Calu3 (cell line): ENCODE measurements around the gene BCAS1. TPM values are rescaled to one million over a fixed set of nuclear protein-coding genes. Genes with fewer than 3 reads are reported as not detected.

ENCODE experiments used
- BruUV-seq: library from RNA; stranded (reverse); fragments of 400-500 nt; replicated peaks from 2 replicates; lab custom pipeline; 2021; lab: Mats Ljungman, UMichigan
- CTCF ChIA-PET: fragments of 300-600 bp; sonication (Branson Sonifier 250); formaldehyde crosslinking; loops from one replicate; lab custom pipeline; 2022; ENCODE audit warnings: antibody characterized with exemption; lab: Charles Lee
- DNase-seq: peaks from one replicate; pipeline ENCODE4 v3.0.0; 2022
- H3K27ac Mint-ChIP-seq: one replicate; pipeline ENCODE4 v1.8.0; 2022; ENCODE audit warnings: mixed read lengths; ENCODE audit not compliant: unreplicated experiment
- H3K27me3 Mint-ChIP-seq: one replicate; pipeline ENCODE4 v1.8.0; 2022; ENCODE audit warnings: mixed read lengths; ENCODE audit not compliant: unreplicated experiment
- H3K36me3 Mint-ChIP-seq: one replicate; pipeline ENCODE4 v1.8.0; 2022; ENCODE audit warnings: mild to moderate bottlenecking, moderate library complexity, mixed read lengths; ENCODE audit not compliant: insufficient read depth, unreplicated experiment
- H3K4me1 Mint-ChIP-seq: one replicate; pipeline ENCODE4 v1.8.0; 2022; ENCODE audit warnings: mild to moderate bottlenecking, low read depth, mixed read lengths; ENCODE audit not compliant: unreplicated experiment
- H3K4me3 Mint-ChIP-seq: one replicate; pipeline ENCODE4 v1.8.0; 2022; ENCODE audit warnings: mild to moderate bottlenecking, low read depth, moderate library complexity, mixed read lengths; ENCODE audit not compliant: unreplicated experiment
- H3K9me3 Mint-ChIP-seq: one replicate; pipeline ENCODE4 v1.8.0; 2022; ENCODE audit warnings: low read depth, mixed read lengths; ENCODE audit not compliant: unreplicated experiment
- intact Hi-C: fragments of 100-400 bp; cut with micrococcal nuclease; formaldehyde crosslinking; loops from one replicate; pipeline ENCODE4 v1.10.0; 2022; ENCODE audit not compliant: unreplicated experiment
- total RNA-seq: library from RNA; stranded (reverse); gene quantifications from 2 replicates; pipeline ENCODE4 v1.2.3, GENCODE V29; 2022
- TF ChIP-seq, protein P1 (sequence below): fragments of 200-600 bp; IDR thresholded peaks from one replicate; pipeline ENCODE4 v1.8.0; 2022; ENCODE audit warnings: antibody characterized with exemption; ENCODE audit not compliant: unreplicated experiment

The BCAS1 gene
- total RNA-seq, 1 experiment from 2014 or later: 11.1 TPM

DNA sequence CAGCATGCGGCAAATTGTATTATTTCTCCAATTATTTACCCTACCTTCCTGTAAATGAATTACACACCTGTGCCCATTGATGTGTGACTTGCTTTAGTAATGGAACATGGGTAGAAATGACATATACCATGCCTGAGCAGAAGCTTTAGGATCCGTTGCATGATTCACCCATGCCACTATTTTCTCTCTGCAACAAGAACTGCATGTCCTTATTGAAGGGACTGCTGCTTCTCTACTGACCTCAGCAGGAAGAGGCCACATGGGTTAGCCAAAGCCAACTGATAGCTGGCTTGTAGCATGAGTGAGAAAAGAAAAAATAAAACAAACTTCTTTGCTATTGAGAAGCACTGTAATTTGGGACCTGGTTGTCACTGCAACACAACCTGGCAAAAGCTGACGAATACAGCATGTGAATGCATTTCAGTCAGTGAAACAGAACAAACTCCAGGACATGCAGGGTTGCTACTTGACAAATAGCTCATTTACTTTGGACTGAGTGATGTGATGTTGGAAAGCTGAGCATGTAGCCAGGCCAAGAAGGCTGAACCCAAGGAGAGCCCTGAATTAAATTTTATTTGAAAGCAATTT, 99.2 kb downstream of the BCAS1 start:
- CTCF ChIA-PET: interaction anchor here (0.6 kb wide), 1 partner anchor 674 kb away, joined by 3 read pairs; no protein-coding TSS in a partner anchor
- intact Hi-C loops: no loop called here
- H3K9me3 Mint-ChIP-seq: peaks cover 3% of the 10 kb centered on the region
- BruUV-seq: no TSS peak
- TF ChIP-seq, protein P1, sequence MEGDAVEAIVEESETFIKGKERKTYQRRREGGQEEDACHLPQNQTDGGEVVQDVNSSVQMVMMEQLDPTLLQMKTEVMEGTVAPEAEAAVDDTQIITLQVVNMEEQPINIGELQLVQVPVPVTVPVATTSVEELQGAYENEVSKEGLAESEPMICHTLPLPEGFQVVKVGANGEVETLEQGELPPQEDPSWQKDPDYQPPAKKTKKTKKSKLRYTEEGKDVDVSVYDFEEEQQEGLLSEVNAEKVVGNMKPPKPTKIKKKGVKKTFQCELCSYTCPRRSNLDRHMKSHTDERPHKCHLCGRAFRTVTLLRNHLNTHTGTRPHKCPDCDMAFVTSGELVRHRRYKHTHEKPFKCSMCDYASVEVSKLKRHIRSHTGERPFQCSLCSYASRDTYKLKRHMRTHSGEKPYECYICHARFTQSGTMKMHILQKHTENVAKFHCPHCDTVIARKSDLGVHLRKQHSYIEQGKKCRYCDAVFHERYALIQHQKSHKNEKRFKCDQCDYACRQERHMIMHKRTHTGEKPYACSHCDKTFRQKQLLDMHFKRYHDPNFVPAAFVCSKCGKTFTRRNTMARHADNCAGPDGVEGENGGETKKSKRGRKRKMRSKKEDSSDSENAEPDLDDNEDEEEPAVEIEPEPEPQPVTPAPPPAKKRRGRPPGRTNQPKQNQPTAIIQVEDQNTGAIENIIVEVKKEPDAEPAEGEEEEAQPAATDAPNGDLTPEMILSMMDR: no peak
- no peaks in the 10 kb centered on the region for H3K4me1 Mint-ChIP-seq
- H3K36me3 Mint-ChIP-seq: no peaks in the 10 kb centered on the region
- H3K27me3 Mint-ChIP-seq: no peaks in the 10 kb centered on the region
- H3K4me3 Mint-ChIP-seq: no peak overlapping the region
- DNase-seq: no peak
- H3K27ac Mint-ChIP-seq: no peak overlapping the region

GRCh38 chr20:53970232-53970631, 100.2 kb downstream of the BCAS1 start:
- Mint-ChIP-seq H3K27ac (no peak overlapping the region), H3K27me3 (no peaks in the 10 kb centered on the region), H3K4me3 (no peak overlapping the region), H3K4me1 (no peaks in the 10 kb centered on the region), H3K9me3 (peaks cover 3% of the 10 kb centered on the region), H3K36me3 (no peaks in the 10 kb centered on the region)
- TF ChIP-seq, protein P1: no peak
- CTCF ChIA-PET: interaction anchor here (0.5 to 0.6 kb wide), 2 partner anchors 12 to 26 kb away, joined by 3 read pairs; no protein-coding TSS in a partner anchor
- intact Hi-C loops: no loop called here
- DNase-seq: no peak
- BruUV-seq: no TSS peak

- H3K9me3 Mint-ChIP-seq: no peaks in the 10 kb centered on the region
- TF ChIP-seq, protein P1: no peak
- peaks cover 10% of the 10 kb centered on the region for H3K27me3 Mint-ChIP-seq
- H3K4me3 Mint-ChIP-seq: no peak overlapping the region
- CTCF ChIA-PET: no interaction called here
- no peaks in the 10 kb centered on the region for H3K36me3 Mint-ChIP-seq
- intact Hi-C loops: no loop called here
- no TSS peak for BruUV-seq
- H3K27ac Mint-ChIP-seq: no peak overlapping the region
- DNase-seq: no peak
- no peaks in the 10 kb centered on the region for H3K4me1 Mint-ChIP-seq
These were observed 102.9 kb downstream of the BCAS1 start for GRCh38 chr20:53967527-53967926.

GRCh38 chr20:53966774-53967398, 103.5 kb downstream of the BCAS1 start:
- DNase-seq: no peak
- H3K4me1 Mint-ChIP-seq: no peaks in the 10 kb centered on the region
- BruUV-seq: no TSS peak
- no peaks in the 10 kb centered on the region for H3K36me3 Mint-ChIP-seq
- CTCF ChIA-PET: no interaction called here
- no peak overlapping the region for H3K4me3 Mint-ChIP-seq
- H3K9me3 Mint-ChIP-seq: no peaks in the 10 kb centered on the region
- no peak overlapping the region for H3K27ac Mint-ChIP-seq
- intact Hi-C loops: no loop called here
- peaks cover 10% of the 10 kb centered on the region for H3K27me3 Mint-ChIP-seq
- TF ChIP-seq, protein P1: no peak
